Smooth muscle cell (in vitro differentiated cells): ENCODE measurements around the gene POMGNT1. TPM values are rescaled to one million over a fixed set of nuclear protein-coding genes. Genes with fewer than 3 reads are reported as not detected.
A peak's percentile ranks its signal among the peaks of the same experiment; 100 is the strongest.
"Not testable (repeated sequence)": the region's sequence is repeated elsewhere in the genome, so short reads cannot be mapped to it uniquely, and the experiment has no call there.

Source experiments
- DNase-seq: peaks from one replicate; lab custom pipeline; 2025; ENCODE audit not compliant: unreplicated experiment; lab: John Stamatoyannopoulos, UW
- H2AFZ ChIP-seq: fragments of 200-600 bp; sonication (generic); 2 replicates; pipeline ENCODE4 v1.6.0; 2016; ENCODE audit warnings: antibody characterized with exemption, low read depth, mild to moderate bottlenecking
- H3F3A ChIP-seq: fragments of 200-600 bp; sonication (generic); 2 replicates; pipeline ENCODE4 v1.6.0; 2017; ENCODE audit warnings: antibody characterized with exemption, low read depth
- H3K27ac ChIP-seq: fragments of 200-600 bp; sonication (generic); 2 replicates; pipeline ENCODE4 v1.5.1; 2016; ENCODE audit warnings: low read depth, mild to moderate bottlenecking
- H3K27me3 ChIP-seq: fragments of 200-600 bp; sonication (generic); 2 replicates; pipeline ENCODE4 v1.6.1; 2016; ENCODE audit warnings: low read depth, mild to moderate bottlenecking
- H3K36me3 ChIP-seq: fragments of 200-600 bp; sonication (generic); 2 replicates; pipeline ENCODE4 v1.5.1; 2016; ENCODE audit warnings: low read depth
- H3K4me1 ChIP-seq: fragments of 200-600 bp; sonication (generic); 2 replicates; pipeline ENCODE4 v1.5.1; 2016; ENCODE audit warnings: low read depth
- H3K4me2 ChIP-seq: fragments of 200-600 bp; sonication (generic); 2 replicates; pipeline ENCODE4 v1.6.0; 2016; ENCODE audit warnings: mild to moderate bottlenecking
- H3K4me3 ChIP-seq: fragments of 200-600 bp; sonication (generic); 2 replicates; pipeline ENCODE4 v1.5.1; 2016; ENCODE audit warnings: mild to moderate bottlenecking
- H3K79me2 ChIP-seq: fragments of 200-600 bp; sonication (generic); 2 replicates; pipeline ENCODE4 v1.6.0; 2016; ENCODE audit warnings: low read depth, mild to moderate bottlenecking
- H3K9ac ChIP-seq: fragments of 200-600 bp; sonication (generic); 2 replicates; pipeline ENCODE4 v1.6.0; 2016; ENCODE audit warnings: low read depth
- H3K9me3 ChIP-seq: fragments of 200-600 bp; sonication (generic); replicated peaks from 2 replicates; pipeline ENCODE4 v1.5.1; 2016; ENCODE audit warnings: low read depth
- H4K20me1 ChIP-seq: fragments of 200-600 bp; sonication (generic); 2 replicates; pipeline ENCODE4 v1.6.0; 2016; ENCODE audit warnings: low read depth
- CTCF ChIP-seq: fragments of 200-600 bp; sonication (generic); IDR thresholded peaks from 2 replicates; pipeline ENCODE4 v1.5.1; 2017; ENCODE audit warnings: borderline replicate concordance, mild to moderate bottlenecking, antibody characterized with exemption; ENCODE audit not compliant: insufficient read depth, poor library complexity, severe bottlenecking
- WGBS: methylation state at CpG from one replicate; pipeline ENCODE4 v1.1.7; 2016; ENCODE audit warnings: low lambda C conversion rate; 5-methylcytosine and 5-hydroxymethylcytosine counted together
- polyA plus RNA-seq: library from polyadenylated mRNA; unstranded; fragments of >200 nt; fragmentation: Nextera tagmentation; extraction: Ambion mirVana; gene quantifications from 2 replicates; pipeline ENCODE4 v1.2.1, GENCODE V29; 2016
- total RNA-seq: library from RNA; depleted of rRNA; stranded (reverse); fragments of >200 nt; gene quantifications from 2 replicates; pipeline ENCODE4 v1.2.3, GENCODE V29; 2014

The POMGNT1 gene
- total and polyA plus RNA-seq, 2 experiments from 2014 or later = 39.4 to 72.4 TPM

DNA sequence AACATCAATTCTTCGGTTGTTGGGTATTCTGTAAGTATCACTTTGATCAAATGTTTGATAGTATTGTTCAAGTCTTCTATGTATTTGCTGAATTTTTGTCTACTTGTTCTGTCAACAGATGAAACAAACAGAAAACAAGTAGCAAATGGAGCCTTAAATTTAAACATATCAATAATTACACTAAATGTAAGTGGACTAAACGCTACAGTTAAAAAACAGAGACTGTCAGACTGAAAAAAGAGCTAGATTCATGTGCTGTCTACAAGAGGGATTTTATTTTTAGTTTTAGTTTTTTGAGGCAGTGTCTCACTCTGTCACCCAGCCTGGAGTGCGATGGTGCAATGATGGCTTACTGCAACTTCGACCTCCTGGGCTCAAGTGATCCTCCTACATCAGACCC, 38.6 kb upstream of the POMGNT1 start:
- Histone ChIP-seq H4K20me1 (no peaks in the 10 kb centered on the region), H3K27ac (no peak overlapping the region), H2AFZ (no peak overlapping the region), H3K4me1 (no peaks in the 10 kb centered on the region), H3K9ac (no peak overlapping the region), H3K4me2 (no peak overlapping the region), H3K9me3 (no peaks in the 10 kb centered on the region), H3K4me3 (no peak overlapping the region), H3K36me3 (no peaks in the 10 kb centered on the region), H3K27me3 (no peaks in the 10 kb centered on the region), H3F3A (no peaks in the 10 kb centered on the region), H3K79me2 (no peaks in the 10 kb centered on the region)
- TF ChIP-seq CTCF = no peak
- WGBS = 89% methylated on average over 4 of the region's 4 CpGs
- DNase-seq = no peak

GRCh38 chr1:46231231-46231630, 33.0 kb upstream of the POMGNT1 start:
- not testable (repeated sequence) for H3K27ac ChIP-seq, H3K4me2 ChIP-seq, DNase-seq, H2AFZ ChIP-seq, H3K9ac ChIP-seq, H3K4me3 ChIP-seq, H3K4me1 ChIP-seq, H3K27me3 ChIP-seq, H3K9me3 ChIP-seq, H4K20me1 ChIP-seq, H3K36me3 ChIP-seq, H3F3A ChIP-seq, H3K79me2 ChIP-seq
- WGBS = 98% methylated on average over 3 of the region's 3 CpGs

GRCh38 chr1:46224966-46225365, 26.7 kb upstream of the POMGNT1 start:
- Histone ChIP-seq H3K36me3 (no peaks in the 10 kb centered on the region), H3K4me1 (peaks cover 7% of the 10 kb centered on the region), H3F3A (no peaks in the 10 kb centered on the region), H3K27me3 (no peaks in the 10 kb centered on the region), H3K27ac (no peak overlapping the region), H4K20me1 (no peaks in the 10 kb centered on the region), H3K79me2 (no peaks in the 10 kb centered on the region), H2AFZ (no peak overlapping the region), H3K9me3 (no peaks in the 10 kb centered on the region), H3K4me3 (no peak overlapping the region), H3K9ac (no peak overlapping the region), H3K4me2 (no peak overlapping the region)
- TF ChIP-seq CTCF = no peak
- DNase-seq = no peak
- 91% methylated on average over 4 of the region's 4 CpGs for WGBS

GRCh38 chr1:46223472-46223943, 25.3 kb upstream of the POMGNT1 start:
- no peak overlapping the region for H3K4me3 ChIP-seq
- peaks cover 7% of the 10 kb centered on the region for H3K4me1 ChIP-seq
- H2AFZ ChIP-seq = no peak overlapping the region
- no peaks in the 10 kb centered on the region for H4K20me1 ChIP-seq
- whole genome bisulfite sequencing = 20% methylated on average over 6 of the region's 6 CpGs
- no peak overlapping the region for H3K27ac ChIP-seq
- TF ChIP-seq CTCF = peak; percentile 95
- H3K27me3 ChIP-seq = no peaks in the 10 kb centered on the region
- no peaks in the 10 kb centered on the region for H3K79me2 ChIP-seq
- no peak overlapping the region for H3K4me2 ChIP-seq
- H3K36me3 ChIP-seq = no peaks in the 10 kb centered on the region
- H3F3A ChIP-seq = no peaks in the 10 kb centered on the region
- no peak overlapping the region for H3K9ac ChIP-seq
- DNase-seq = no peak
- no peaks in the 10 kb centered on the region for H3K9me3 ChIP-seq

GRCh38 chr1:46223055-46223454, 24.8 kb upstream of the POMGNT1 start:
- not testable (repeated sequence) for H3K9me3 ChIP-seq, H4K20me1 ChIP-seq, H3K36me3 ChIP-seq, H2AFZ ChIP-seq, H3K4me1 ChIP-seq, H3K4me3 ChIP-seq, H3F3A ChIP-seq, H3K79me2 ChIP-seq, H3K27me3 ChIP-seq, H3K27ac ChIP-seq, H3K9ac ChIP-seq, DNase-seq, H3K4me2 ChIP-seq
- 83% methylated on average over 11 of the region's 11 CpGs for WGBS
